RPMI7951 (cell line): ENCODE results near the gene CYP4B1. TPM values are rescaled to one million over a fixed set of nuclear protein-coding genes. Genes with fewer than 3 reads are reported as not detected.
"Not testable (repeated sequence)": the region's sequence is repeated elsewhere in the genome, so short reads cannot be mapped to it uniquely, and the experiment has no call there.

Source experiments
- DNase-seq: peaks from one replicate; pipeline ENCODE4 v3.0.0-alpha.2; 2012; ENCODE audit warnings: low read depth
- total RNA-seq: library from RNA; depleted of rRNA; stranded (reverse); fragments of >200 nt; shearing (Covaris generic); gene quantifications from 2 replicates; pipeline ENCODE4 v1.2.3, GENCODE V29; 2014; rRNA removed

CYP4B1 gene
- total RNA-seq, 1 experiment from 2014 or later = not detected

DNA sequence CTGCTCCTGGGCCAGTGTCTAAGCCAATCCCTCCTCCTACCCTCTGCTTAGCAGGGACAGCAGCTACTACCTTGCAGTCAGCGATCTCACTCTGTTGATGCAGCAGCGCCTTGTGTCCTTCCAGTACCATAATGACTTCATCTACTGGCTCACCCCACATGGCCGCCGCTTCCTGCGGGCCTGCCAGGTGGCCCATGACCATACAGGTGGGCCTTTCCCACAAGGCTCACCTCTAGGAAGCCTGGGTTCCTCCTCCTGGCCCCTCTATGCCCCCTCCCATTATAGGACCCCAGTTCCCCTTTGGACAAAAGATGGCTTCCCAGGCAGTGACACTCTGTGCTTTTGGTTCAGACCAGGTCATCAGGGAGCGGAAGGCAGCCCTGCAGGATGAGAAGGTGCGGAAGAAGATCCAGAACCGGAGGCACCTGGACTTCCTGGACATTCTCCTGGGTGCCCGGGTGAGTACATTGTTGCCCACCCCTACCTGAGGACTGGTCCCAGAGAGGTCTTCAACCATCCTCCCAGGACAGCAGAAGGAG lies 15.1 kb downstream of the CYP4B1 start:
- DNase-seq = no peak

DNA sequence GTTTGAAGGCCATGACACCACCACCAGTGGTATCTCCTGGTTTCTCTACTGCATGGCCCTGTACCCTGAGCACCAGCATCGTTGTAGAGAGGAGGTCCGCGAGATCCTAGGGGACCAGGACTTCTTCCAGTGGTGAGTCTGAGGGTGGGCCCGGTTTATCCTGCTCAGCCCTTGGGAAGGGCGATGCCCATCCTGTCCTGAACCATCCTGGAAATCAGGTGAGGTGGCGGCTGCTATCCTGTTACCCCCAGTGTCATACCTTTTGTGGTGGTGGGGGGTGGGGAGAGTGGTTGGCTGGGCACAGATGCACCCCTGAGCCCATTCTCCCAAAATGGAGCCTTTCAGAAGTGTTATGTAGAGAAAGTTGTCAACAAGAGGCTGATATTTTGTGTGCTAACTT lies 16.3 kb downstream of the CYP4B1 start:
- no peak for DNase-seq

DNA sequence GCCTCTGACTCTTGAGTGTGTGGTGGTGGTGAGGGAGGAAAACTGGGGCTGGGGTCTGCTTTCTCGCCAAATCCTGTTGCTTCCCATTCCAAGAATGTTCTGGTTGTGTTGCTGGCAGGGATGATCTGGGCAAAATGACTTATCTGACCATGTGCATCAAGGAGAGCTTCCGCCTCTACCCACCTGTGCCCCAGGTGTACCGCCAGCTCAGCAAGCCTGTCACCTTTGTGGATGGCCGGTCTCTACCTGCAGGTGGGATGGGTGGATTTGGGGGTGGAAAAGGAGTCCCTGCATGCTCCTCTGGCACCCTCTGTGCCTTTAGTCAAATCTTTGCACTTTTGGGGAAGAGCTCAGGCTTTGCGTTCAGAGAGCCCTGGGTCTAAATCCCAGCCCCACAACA lies 18.1 kb downstream of the CYP4B1 start:
- DNase-seq = no peak

- no peak for DNase-seq
Observed at GRCh38 chr1:46817814-46818213, 19.0 kb downstream of the CYP4B1 start.

GRCh38 chr1:46818591-46818990 lies 19.7 kb downstream of the CYP4B1 start:
- DNase-seq = no peak

DNA sequence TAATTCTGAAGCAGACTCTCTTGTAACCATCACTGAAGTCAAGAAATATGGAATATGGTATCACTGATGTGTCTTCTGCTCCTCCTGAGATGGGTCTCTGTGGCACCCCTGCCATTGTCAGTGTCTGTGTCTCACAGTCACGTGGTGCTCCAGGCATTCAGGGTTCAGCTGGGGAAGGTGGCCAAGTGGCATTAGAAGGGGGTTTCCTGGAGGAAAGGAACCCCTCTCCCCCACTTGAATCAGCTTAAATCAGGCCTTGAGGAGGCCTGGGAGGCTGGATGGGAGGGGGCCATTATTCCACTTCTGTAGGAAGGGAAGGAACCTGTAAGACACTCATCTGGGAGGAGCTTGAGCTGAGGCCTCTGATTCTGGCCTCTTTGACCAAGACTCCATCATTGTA lies 20.5 kb downstream of the CYP4B1 start:
- DNase-seq = no peak

DNA sequence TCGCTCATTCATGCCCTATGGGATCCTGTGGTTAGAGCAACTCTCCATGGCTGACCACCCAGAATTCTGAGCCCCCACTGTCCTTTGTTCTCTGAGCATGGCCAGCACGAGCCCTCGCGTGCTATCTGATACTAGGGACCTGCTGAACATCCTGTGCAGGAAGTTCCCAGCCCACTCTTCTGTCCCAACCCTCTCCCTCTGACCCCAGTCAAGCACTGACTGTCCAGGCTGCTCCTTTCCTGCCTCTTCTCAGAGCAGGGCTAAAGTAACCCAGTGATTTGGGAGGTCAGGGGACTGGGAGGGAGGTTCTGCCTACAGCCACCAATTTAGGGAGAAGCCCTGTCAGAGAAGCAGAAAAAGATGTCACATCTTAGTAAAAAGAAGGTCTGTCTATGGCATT lies 21.2 kb downstream of the CYP4B1 start:
- DNase-seq = no peak

GRCh38 chr1:46820560-46821060 lies 21.8 kb downstream of the CYP4B1 start:
- DNase-seq = no peak

GRCh38 chr1:46822248-46822826 lies 23.5 kb downstream of the CYP4B1 start:
- no peak for DNase-seq

GRCh38 chr1:46823151-46823550 lies 24.3 kb downstream of the CYP4B1 start:
- DNase-seq = no peak

DNA sequence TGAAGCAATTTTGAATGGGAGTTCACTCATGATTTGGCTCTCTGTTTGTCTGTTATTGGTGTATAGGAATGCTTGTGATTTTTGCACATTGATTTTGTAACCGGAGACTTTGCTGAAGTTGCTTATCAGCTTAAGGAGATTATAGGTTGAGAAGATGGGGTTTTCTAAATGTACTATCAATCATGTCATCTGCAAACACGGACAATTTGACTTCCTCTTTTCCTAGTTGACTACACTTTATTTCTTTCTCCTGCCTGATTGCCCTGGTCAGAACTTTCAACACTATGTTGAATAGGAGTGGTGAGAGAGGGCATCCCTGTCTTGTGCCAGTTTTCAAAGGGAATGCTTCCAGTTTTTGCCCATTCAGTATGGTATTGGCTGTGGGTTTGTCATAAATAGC lies 28.0 kb downstream of the CYP4B1 start:
- not testable (repeated sequence) for DNase-seq

GRCh38 chr1:46830665-46831322 lies 31.9 kb downstream of the CYP4B1 start:
- no peak for DNase-seq

DNA sequence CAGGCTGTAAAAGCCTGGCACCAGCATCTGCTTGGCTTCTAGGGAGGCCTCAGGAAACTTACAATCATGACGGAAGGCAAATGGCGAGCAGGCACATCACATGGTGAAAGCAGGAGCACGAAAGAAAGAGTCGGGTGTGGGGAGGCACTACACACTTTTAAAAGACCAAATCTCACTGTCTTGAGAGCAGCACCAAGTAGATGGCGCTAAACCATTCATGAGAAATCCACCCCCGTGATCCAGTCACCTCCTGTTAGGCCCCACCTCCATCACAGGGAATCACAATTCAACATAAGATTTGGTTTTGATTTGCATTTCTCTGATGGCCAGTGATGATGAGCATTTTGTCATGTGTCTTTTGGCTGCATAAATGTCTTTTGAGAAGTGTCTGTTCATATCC lies 36.6 kb downstream of the CYP4B1 start:
- not testable (repeated sequence) for DNase-seq

- DNase-seq = not testable (repeated sequence)
Observed at GRCh38 chr1:46846386-46846785, 47.5 kb downstream of the CYP4B1 start.

GRCh38 chr1:46857660-46858065 lies 58.8 kb downstream of the CYP4B1 start:
- peak; percentile 45 for DNase-seq

GRCh38 chr1:46862348-46862747 lies 63.5 kb downstream of the CYP4B1 start:
- DNase-seq = no peak

Other genes starting within 250 kb of the CYP4B1 start
- not detected in 2 replicates for gene KNCN, start 247.4 kb upstream of the CYP4B1 start, total RNA-seq
- 16.7 and 16.8 TPM in 2 replicates for gene MKNK1, start 194.8 kb upstream of the CYP4B1 start, total RNA-seq
- gene MOB3C, start 182.2 kb upstream of the CYP4B1 start, total RNA-seq = 7.0 and 8.4 TPM in 2 replicates
- 67.6 and 75.1 TPM in 2 replicates for gene ATPAF1, start 130.7 kb upstream of the CYP4B1 start, total RNA-seq
- not detected in 2 replicates for gene TEX38, start 127.2 kb upstream of the CYP4B1 start, total RNA-seq
- 52.2 and 66.0 TPM in 2 replicates for gene EFCAB14, start 79.9 kb upstream of the CYP4B1 start, total RNA-seq
- gene CYP4A11, start 142.4 kb downstream of the CYP4B1 start, total RNA-seq = not detected in 2 replicates
- 0.10 and 0.36 TPM in 2 replicates for gene CYP4X1, start 224.6 kb downstream of the CYP4B1 start, total RNA-seq